Testis (tissue), 3 donors: ENCODE results near the gene PDHX. TPM values are rescaled to one million over a fixed set of nuclear protein-coding genes. Genes with fewer than 3 reads are reported as not detected.

Source experiments
- DNase-seq: peaks from one replicate; pipeline ENCODE4 v3.0.0-alpha.2; 2019
- H3K27ac ChIP-seq, 2 donors: fragments of 200-600 bp; sonication (generic); one replicate each; pipeline ENCODE4 v1.5.1; 2019
- H3K27me3 ChIP-seq: fragments of 200-600 bp; sonication (generic); one replicate; pipeline ENCODE4 v1.5.1; 2019
- H3K36me3 ChIP-seq: fragments of 200-600 bp; sonication (generic); one replicate; pipeline ENCODE4 v1.5.1; 2017; ENCODE audit warnings: low read depth; ENCODE audit errors: missing control alignments
- H3K4me1 ChIP-seq: fragments of 200-600 bp; sonication (generic); one replicate; pipeline ENCODE4 v1.5.1; 2019
- H3K4me3 ChIP-seq, 2 donors: fragments of 200-600 bp; sonication (generic); one replicate each; pipeline ENCODE4 v1.5.1; 2017 to 2019
- H3K9me3 ChIP-seq: fragments of 200-600 bp; sonication (generic); one replicate; pipeline ENCODE4 v1.5.1; 2017
- POLR2A ChIP-seq: fragments of 450-650 bp; IDR thresholded peaks from one replicate; pipeline ENCODE4 v1.6.1; 2017; ENCODE audit warnings: antibody characterized with exemption, mild to moderate bottlenecking, moderate library complexity
- WGBS, 2 donors: methylation state at CpG; one replicate each; pipeline ENCODE4 v1.1.5; 2018; 5-methylcytosine and 5-hydroxymethylcytosine counted together
- intact Hi-C: fragments of 100-400 bp; cut with DNase I; formaldehyde crosslinking; loops from one replicate; pipeline ENCODE4 v1.15.1; 2023; ENCODE audit warnings: low total_unique reads
- polyA plus RNA-seq: library from polyadenylated mRNA; stranded (reverse); fragments of 350-450 nt; fragmentation: Illumina TruSeq; extraction: RNeasy Lipid Tissue Mini Kit (QIAGEN cat#74804); gene quantifications from one replicate; pipeline ENCODE4 v1.2.3, GENCODE V29; 2014; ENCODE audit warnings: low read depth, low replicate concordance; ENCODE audit not compliant: insufficient read depth
- total RNA-seq, 2 donors: library from RNA; depleted of rRNA; stranded (reverse); fragments of >200 nt; gene quantifications; one replicate each; pipeline ENCODE4 v1.2.3, GENCODE V29; 2016
- TF ChIP-seq, protein P1 (sequence below), 3 experiments: fragments of 450-650 bp in 2 of 3; fragments of 200-600 bp in 1 of 3; sonication (generic) in 1 of 3; IDR thresholded peaks; one replicate each; pipeline ENCODE4 v1.5.1; 2016 to 2019; ENCODE audit warnings: antibody characterized with exemption in 3 of 3, mild to moderate bottlenecking in 2 of 3, moderate library complexity in 1 of 3

The PDHX gene
- total and polyA plus RNA-seq, 3 donors from 2014 or later: 47.9 to 54.2 (median 53.5) TPM

DNA sequence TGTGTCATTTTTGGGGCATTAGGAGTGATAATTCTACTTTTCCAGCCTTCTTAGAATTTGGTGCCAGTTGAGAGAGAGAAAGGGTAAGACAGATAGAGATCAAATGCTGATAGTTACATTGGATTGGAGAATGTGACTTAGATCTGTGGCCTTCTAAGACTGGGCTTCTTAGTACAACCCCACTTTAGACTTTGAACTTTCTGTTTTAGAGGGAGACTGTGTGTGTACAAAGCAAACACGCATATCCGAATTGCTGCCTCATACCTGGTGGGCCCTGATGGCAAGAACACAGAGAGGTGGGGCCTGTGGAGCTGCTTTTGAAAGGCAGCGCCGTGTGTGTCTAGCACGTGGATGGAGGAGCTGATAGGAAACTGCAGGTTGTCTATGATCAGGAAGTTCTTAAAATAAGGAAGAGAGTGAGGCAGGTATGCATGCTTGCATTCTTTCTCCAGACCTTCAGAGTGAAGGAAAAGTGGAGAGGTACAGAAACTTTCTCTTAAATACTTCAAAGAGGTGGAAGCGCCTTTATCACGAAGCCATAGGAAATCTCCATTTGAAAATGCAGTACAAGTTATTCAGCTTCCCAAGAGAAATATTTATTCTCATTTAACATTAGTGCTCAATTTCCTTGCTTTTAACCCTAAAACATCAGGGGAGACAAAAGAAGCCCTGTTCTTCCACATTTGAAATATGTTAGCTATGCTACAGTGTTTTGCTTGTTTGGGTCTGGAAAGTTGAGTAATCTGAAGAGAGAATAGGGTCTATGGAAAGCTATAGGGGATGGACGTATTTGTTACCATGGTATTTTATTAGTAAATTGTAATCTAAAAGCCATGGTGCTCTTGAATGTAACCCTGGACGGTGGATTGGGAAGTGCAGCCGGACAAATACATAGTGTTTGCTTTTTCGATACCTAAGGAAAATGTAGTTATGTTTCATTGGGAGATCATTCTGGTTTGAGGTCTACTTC is 13.7 kb downstream of the PDHX start:
- no peak overlapping the region for H3K4me3 ChIP-seq
- no peaks in the 10 kb centered on the region for H3K9me3 ChIP-seq
- intact Hi-C loops: loop anchor here (10.0 kb wide), 2 partner anchors 465 to 555 kb away; no protein-coding TSS in a partner anchor
- 87 to 93% methylated on average over 11 of the region's 11 CpGs for WGBS, 2 donors
- TF ChIP-seq, protein P1, sequence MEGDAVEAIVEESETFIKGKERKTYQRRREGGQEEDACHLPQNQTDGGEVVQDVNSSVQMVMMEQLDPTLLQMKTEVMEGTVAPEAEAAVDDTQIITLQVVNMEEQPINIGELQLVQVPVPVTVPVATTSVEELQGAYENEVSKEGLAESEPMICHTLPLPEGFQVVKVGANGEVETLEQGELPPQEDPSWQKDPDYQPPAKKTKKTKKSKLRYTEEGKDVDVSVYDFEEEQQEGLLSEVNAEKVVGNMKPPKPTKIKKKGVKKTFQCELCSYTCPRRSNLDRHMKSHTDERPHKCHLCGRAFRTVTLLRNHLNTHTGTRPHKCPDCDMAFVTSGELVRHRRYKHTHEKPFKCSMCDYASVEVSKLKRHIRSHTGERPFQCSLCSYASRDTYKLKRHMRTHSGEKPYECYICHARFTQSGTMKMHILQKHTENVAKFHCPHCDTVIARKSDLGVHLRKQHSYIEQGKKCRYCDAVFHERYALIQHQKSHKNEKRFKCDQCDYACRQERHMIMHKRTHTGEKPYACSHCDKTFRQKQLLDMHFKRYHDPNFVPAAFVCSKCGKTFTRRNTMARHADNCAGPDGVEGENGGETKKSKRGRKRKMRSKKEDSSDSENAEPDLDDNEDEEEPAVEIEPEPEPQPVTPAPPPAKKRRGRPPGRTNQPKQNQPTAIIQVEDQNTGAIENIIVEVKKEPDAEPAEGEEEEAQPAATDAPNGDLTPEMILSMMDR (IDR thresholded peaks at IDR 0.05): no peak
- TF ChIP-seq POLR2A: no peak
- DNase-seq: no peak
- H3K36me3 ChIP-seq: no peaks in the 10 kb centered on the region
- H3K27me3 ChIP-seq: no peaks in the 10 kb centered on the region
- H3K4me1 ChIP-seq: no peaks in the 10 kb centered on the region
- H3K27ac ChIP-seq: no peak overlapping the region

DNA sequence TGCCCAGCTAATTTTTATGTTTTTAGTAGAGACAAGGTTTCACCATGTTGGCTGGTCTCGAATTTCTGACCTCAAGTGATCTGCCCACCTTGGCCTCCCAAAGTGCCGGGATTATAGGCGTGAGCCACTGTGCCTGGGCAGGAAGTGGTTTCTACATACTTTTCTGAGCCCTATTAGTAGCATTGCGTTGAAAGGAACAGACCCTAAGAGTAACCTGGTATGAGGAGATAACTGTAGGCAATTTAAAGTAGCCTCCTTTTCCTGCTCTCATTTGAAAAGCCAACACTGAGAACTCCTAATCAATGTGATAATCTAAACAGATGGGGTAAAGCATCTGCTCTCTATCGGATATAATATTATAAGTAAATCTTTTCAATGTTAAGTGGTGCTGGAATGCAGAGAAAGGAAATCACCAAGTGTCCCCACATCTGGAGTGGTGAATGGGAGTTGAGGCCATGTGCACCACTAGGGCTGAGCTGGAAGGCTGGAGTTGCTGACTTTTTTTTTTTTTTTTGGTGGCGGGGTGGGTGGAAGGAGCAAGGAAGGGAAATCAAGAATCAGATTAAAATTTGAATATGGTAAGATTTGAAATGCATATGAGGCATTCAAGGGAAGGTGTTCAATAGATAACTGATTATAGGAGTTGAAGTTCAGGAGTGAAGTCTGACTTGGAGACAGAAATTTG is 20.7 kb downstream of the PDHX start:
- H3K9me3 ChIP-seq: no peaks in the 10 kb centered on the region
- no peak for DNase-seq
- 93% methylated on average over 6 of the region's 6 CpGs for WGBS, 2 donors

DNA sequence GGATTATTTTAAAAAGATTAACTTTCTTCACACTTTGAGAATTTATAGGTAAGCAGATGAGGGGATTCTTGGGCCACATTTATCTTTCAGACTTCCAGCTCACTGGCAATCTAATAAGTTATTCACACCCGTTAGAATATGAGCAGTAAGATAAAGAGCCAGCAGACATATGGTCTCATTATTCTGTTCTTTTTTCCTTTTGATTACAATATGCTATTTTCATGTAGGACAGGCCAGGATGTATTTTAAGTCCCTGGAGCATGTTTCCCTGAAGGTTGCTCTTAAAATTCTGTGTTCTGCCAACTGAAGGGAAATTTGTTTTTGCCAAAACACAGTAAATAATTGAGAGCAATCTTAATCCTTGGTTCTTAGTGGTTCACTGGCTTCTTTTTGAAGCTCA is 22.2 kb downstream of the PDHX start:
- H3K27ac ChIP-seq: no peak overlapping the region
- WGBS, 2 donors: 36 to 55% methylated on average over 1 of the region's 1 CpG
- intact Hi-C loops: no loop called here
- H3K27me3 ChIP-seq: no peaks in the 10 kb centered on the region
- no peak for DNase-seq
- no peaks in the 10 kb centered on the region for H3K36me3 ChIP-seq
- H3K9me3 ChIP-seq: no peaks in the 10 kb centered on the region
- TF ChIP-seq, protein P1 (IDR thresholded peaks at IDR 0.05): no peak
- no peak for TF ChIP-seq POLR2A
- no peak overlapping the region for H3K4me3 ChIP-seq
- H3K4me1 ChIP-seq: no peaks in the 10 kb centered on the region

More for the DNA sequence above, 20.7 kb downstream of the PDHX start:
- Histone ChIP-seq H3K27ac (no peak overlapping the region), H3K4me1 (no peaks in the 10 kb centered on the region), H3K36me3 (no peaks in the 10 kb centered on the region), H3K4me3 (no peak overlapping the region), H3K27me3 (no peaks in the 10 kb centered on the region)
- intact Hi-C loops: no loop called here
- TF ChIP-seq POLR2A: no peak
- TF ChIP-seq, protein P1 (IDR thresholded peaks at IDR 0.05): no peak

DNA sequence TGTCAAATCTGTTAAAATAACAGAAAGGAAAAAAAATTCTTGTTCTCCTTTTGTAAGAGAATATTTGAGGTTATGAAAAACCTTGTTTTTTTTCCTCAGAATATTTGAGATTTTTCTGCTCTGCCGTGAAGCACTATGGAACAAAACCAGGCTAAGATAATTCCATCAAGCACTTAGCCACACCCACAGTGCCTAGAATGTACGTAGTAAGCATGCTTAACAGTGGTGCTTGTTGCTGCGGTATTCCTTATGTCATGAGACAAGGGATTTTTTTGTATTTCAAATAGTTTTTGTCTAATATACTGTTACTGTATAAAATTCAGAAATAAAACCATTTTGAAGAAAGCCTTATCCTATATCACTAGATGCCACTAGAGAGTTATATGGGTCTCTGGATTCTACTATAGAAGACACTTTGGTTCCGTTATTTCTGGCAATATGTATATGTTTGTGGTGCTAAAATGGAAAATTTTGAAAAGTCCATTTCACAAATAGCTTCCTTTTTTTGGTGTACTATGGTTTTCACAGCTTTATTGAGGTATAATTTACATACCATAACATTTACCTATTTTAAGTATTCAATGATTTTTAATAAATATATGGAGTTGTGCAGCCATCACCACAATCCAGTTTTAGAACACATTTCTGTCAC is 23.7 kb downstream of the PDHX start:
- no peak for TF ChIP-seq POLR2A
- TF ChIP-seq, protein P1 (IDR thresholded peaks at IDR 0.05): no peak
- DNase-seq: no peak
- no peaks in the 10 kb centered on the region for H3K9me3 ChIP-seq
- H3K27ac ChIP-seq: no peak overlapping the region
- H3K4me1 ChIP-seq: no peaks in the 10 kb centered on the region
- no peak overlapping the region for H3K4me3 ChIP-seq
- no peaks in the 10 kb centered on the region for H3K36me3 ChIP-seq
- intact Hi-C loops: no loop called here
- H3K27me3 ChIP-seq: no peaks in the 10 kb centered on the region
- 58 to 70% methylated on average over 4 of the region's 4 CpGs for WGBS, 2 donors
